HL-60 (cell line): ENCODE measurements around the gene GDF11.

Experiments
- DNase-seq, 2 experiments: peaks; one replicate each; pipeline ENCODE4 v3.0.0-alpha.2; 2010 to 2020; ENCODE audit warnings: low read depth in 1 of 2, low spot score in 1 of 2
- H3K27ac ChIP-seq: fragments of 250-450 bp; sonication (Bioruptor Pico); replicated peaks from 2 replicates; pipeline ENCODE4 v1.5.1; 2020; ENCODE audit warnings: mild to moderate bottlenecking, moderate library complexity
- H3K27me3 ChIP-seq: fragments of 250-450 bp; sonication (Bioruptor Pico); 2 replicates; pipeline ENCODE4 v1.5.1; 2021; ENCODE audit warnings: mild to moderate bottlenecking, moderate library complexity; ENCODE audit not compliant: insufficient read depth, poor library complexity, severe bottlenecking
- H3K4me3 ChIP-seq: replicated peaks from 2 replicates; pipeline ENCODE4 v1.5.1; 2011; ENCODE audit warnings: mild to moderate bottlenecking, control low read depth, low read length; ENCODE audit not compliant: insufficient read depth
- CTCF ChIP-seq: IDR thresholded peaks from one replicate; pipeline ENCODE4 v1.5.1; 2011; ENCODE audit warnings: low read length, control low read depth, inconsistent platforms; ENCODE audit not compliant: insufficient read depth
- GABPA ChIP-seq: IDR thresholded peaks from 2 replicates; pipeline ENCODE4 v1.6.1; 2012; ENCODE audit warnings: low read depth
- POLR2AphosphoS5 ChIP-seq: IDR thresholded peaks from 2 replicates; pipeline ENCODE4 v1.6.1; 2012; ENCODE audit warnings: low read depth
- REST ChIP-seq: IDR thresholded peaks from 2 replicates; pipeline ENCODE4 v1.6.1; 2012; ENCODE audit warnings: low read depth; ENCODE audit not compliant: insufficient replicate concordance
- SPI1 ChIP-seq: IDR thresholded peaks from 2 replicates; pipeline ENCODE4 v1.6.1; 2012; ENCODE audit warnings: low read depth, mild to moderate bottlenecking, borderline replicate concordance

The GDF11 gene

GRCh38 chr12:55722948-55723347 is 20.0 kb upstream of the GDF11 start:
- no peak for DNase-seq
- H3K4me3 ChIP-seq = no peak overlapping the region
- H3K27ac ChIP-seq = no peak overlapping the region

GRCh38 chr12:55723516-55724225 is 19.3 kb upstream of the GDF11 start:
- Histone ChIP-seq H3K27me3 (no peaks in the 10 kb centered on the region), H3K4me3 (no peak overlapping the region), H3K27ac (no peak overlapping the region)
- no peak for DNase-seq
- no peak for TF ChIP-seq GABPA
- TF ChIP-seq POLR2AphosphoS5 = no peak
- no peak for TF ChIP-seq CTCF
- TF ChIP-seq REST = no peak
- no peak for TF ChIP-seq SPI1

More at GRCh38 chr12:55722948-55723347, 20.0 kb upstream of the GDF11 start:
- H3K27me3 ChIP-seq = no peaks in the 10 kb centered on the region
- TF ChIP-seq POLR2AphosphoS5 (no peak), GABPA (no peak), REST (no peak), CTCF (no peak), SPI1 (no peak)

- no peak overlapping the region for H3K4me3 ChIP-seq
- TF ChIP-seq REST (no peak), CTCF (peak; percentile 74), SPI1 (peak; percentile 39; the same call in 1 of the 2 replicates)
- H3K27ac ChIP-seq = no peak overlapping the region
- no peaks in the 10 kb centered on the region for H3K27me3 ChIP-seq
- peak in 1 of 2 experiments; percentile 80 for DNase-seq
These were observed 18.5 kb upstream of the GDF11 start for GRCh38 chr12:55724226-55724939.
